HG02763 (cell line): ENCODE measurements around the gene AIPL1.
A peak's percentile ranks its signal among the peaks of the same experiment; 100 is the strongest.

Source experiments
- ATAC-seq: cut with Tn5 transposase; IDR thresholded peaks from one replicate; pipeline ENCODE4 v1.9.1; 2021; ENCODE audit warnings: mild to moderate bottlenecking, moderate library complexity; ENCODE audit not compliant: unreplicated experiment

Gene AIPL1

DNA sequence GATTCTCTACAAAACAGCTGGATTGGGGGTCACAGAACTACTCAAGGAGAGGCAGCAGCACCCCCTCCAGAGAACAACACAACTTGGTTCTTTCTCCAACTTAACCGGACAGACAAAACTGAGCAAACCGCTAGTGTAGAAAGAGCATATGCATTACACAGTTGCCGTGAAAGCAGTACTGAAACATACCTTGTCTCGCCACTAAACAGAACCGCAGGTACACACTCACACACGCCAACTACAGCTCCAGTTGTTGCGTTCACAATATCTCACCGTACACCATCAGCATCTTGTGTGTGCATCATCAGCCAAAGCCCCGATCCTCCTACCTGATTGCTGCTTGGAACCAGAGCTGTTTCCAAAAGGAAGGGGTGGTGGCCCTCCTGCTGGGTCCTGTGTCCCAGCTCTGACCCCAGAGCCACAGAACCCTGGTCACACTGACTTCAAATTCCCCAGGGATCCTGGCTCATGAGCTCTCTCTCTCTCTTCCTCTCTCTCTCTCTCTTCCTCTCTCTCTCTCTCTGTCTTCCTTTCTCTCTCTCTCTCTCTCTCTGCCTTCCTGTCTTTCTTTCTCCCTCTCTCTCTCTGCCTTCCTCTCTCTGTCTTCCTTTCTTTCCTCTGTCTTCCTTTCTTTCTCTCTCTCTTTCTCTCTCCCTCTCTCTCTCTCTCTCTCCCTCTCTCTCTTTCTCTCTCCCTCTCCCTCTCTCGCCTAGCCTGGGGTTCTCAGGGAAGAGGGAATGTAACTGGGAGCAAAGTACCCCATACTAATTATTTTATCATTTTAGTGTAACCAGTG lies 17.7 kb upstream of the AIPL1 start:
- ATAC-seq, result no peak

DNA sequence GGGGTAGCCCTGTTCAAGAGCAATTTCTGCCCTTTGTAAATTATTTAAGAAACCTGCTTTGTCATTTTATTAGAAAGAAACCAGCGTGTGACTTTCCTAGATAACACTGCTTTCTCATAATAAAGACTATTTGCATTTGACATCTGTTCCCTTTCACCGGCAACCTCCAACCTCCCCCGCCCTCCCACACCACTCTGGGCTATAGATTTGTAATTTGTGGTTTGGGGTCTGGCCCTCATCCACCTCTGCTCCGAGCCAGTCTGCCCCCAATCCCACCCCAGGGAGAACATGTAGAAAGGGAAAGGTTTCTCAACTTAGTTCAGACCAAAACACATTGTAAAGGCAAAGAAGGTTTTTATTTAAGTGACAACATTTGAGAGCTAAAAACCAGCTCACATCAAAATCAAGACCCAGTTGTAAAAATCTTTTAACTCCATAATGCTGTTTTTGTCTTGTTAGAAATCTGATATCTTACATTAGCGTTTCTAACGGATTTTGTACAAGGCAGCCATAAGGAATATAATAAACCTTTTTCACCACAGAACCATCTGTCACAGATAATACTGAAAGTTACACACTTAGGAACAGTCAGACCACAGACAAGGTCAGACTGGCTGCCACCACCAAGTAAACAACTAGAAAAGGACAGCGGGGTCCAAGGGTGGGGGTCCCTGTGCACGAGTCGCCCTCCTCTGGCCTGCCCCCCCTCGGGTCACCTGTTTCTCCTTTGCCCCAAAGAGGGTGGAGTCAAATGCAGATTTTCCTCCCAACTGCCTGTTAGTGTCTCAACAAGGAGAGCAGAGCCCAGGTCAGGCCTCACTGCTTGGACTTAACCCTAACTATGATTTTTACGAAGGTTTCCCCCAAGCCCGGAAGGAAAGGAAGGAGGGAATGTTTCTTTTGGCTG lies 16.3 kb upstream of the AIPL1 start:
- no peak for ATAC-seq

DNA sequence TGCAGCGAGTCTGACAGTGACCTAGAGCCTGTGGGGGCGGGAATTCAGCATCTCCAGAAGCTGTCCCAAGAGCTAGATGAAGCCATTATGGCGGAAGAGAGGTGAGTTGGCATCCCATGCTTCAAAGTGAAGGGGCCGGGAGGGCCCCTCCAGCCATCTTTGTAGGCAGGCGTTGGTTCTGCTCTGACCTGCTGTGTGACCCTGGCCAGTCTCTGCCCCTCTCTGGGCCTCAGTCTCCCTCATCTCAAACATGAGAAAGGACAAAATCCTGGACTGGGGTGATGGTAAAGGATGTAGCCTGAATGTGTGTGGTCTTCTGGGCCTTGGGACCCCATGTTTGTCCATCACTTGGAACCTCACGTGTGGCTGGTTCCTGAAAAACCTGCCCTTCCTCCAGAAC lies 14.4 kb upstream of the AIPL1 start:
- no peak for ATAC-seq

DNA sequence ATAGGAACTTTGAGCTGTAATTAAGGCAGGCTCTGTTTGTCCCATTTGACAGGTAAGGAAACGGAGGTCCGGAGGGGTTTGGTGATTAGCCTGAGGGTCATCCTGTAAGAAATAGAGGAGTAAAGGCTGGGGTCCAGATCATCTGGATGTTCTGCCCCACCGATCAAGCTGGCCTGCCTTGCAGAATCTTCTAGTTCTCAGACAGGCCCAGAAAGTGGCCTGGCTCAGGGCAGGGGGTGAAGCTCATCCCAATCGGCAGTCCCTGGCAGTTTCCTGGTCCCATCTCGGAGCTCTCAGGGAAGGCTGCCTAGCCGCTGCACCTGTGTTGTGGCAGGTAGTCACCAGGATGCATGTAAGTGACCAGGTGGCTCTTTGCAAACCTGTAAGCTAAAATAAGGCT lies 13.6 kb upstream of the AIPL1 start:
- ATAC-seq, result no peak

DNA sequence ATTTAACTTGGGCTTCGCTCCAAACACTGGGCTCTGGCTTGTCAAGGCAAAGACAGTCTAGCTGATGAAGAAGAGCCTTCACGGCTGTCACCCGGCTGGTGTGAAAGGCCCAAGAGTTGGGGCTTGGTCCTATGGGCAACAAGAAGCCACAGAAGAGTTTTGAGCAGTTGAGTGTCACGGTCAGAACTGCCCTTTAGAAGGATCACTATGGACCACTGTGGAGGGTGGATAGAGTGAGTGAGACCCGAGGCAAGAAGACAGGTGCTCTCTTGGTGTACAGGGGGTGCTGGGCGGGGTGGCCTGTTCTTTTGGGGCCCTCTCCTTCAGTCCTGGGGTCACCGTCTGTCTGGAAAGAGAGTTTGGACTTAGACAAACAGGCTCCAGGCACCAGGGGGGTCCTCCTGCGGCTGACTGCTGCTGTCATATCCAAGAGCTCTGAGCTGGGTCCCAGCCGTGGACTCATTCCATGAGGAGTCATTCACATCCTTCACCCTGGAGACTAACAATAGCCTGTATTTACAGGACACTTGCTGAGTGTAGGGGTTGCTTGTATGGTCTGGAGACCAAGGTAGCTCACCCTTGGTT lies 11.7 kb upstream of the AIPL1 start:
- no peak for ATAC-seq

DNA sequence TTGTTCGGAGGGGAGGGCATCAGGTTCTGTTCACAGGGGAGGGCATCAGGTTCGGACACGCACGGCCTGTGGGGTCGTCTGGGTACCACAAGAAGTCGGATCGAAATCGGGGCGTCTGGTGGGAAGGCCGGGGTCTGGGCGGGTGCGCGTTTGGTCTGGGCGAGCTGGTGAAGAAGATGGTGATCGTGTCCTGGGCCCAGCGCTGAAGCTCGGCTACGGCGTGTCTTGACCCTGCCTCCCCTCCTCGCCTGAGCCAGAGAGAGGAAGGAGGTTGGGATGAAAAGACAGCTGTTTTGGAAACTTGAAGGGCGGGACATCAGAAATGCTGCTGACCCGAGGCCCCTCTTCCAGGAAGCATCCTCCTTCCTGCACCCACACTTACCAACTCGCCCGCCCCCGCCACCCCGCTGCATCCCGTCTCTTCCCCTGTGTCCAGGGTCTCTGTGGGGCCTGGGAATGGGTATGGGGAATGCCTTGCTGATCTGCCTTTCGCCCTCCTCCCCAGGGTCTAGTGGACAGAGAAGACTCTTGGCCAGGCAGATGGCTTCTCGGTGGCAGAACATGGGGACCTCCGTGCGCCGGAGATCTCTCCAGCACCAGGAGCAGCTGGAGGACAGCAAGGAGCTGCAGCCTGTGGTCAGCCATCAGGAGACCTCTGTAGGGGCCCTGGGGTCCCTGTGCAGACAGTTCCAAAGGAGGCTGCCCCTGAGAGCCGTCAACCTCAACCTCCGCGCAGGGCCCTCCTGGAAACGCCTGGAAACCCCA lies 9.8 kb upstream of the AIPL1 start:
- no peak for ATAC-seq

DNA sequence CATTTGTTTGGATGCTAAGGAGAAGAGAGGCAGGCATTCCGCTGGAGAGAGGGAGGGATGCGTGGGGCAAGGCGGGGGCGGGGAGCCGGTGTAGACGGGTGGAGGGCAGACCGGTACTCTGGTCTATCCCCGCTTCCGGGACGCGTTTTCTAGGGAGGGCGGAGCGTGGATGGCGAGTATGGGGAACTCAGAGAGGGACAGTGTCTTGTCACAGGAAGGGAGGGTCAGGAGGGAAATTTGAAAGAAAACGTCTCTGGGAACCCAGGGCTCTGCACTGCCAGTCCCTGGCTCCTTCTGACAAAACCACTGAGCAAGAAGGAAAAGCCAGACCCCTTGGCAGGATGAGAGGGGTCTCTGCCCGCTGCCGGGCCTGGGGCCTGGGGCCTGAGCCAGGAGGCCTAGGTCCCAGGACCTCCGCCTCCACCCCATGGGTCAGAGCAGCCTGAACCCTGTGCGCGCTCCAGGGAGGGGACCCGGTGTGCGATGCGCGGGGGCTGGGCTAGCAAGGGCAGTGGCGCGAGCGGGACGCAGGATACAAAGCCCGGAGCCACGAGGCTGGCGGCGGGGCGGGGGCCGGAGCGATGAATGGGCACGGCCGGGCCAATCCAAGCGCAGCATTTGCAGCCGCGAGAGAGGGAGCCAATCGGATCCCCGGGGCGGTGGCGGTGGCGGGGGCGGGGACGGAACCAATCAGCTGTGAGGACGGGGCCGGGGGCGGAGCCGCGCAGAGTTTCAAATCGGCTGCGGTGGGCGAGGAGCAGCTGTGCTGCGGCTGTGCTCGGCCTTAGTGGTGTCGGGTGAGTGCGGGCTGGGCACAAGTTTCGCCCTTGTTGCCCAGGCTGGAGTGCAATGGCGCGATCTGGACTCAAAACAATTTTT lies 9.0 kb upstream of the AIPL1 start, which contains the start of gene PIMREG:
PIMREG (plus strand) TSS at position 764 of the 879 bp plus-strand sequence. CDS start 656 bp downstream, outside the sequence.
- ATAC-seq, result peak; percentile 90

DNA sequence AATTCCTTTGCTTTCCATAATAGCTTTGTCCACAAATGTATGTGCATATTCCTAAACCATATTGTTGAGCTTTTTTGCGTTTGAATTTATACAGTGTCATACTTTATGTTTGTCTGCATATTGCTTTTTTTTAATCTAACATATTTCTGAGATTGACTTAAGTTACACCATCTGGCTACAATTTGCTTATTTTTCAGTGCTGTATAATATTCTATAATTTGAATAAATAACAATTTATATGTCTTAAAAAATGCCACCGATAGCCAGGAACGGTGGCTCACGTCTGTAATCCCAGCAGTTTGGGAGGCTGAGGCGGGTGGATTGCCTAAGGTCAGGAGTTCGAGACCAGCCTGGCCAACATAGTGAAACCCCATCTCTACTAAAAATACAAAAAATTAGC lies 7.9 kb upstream of the AIPL1 start:
- no peak for ATAC-seq

DNA sequence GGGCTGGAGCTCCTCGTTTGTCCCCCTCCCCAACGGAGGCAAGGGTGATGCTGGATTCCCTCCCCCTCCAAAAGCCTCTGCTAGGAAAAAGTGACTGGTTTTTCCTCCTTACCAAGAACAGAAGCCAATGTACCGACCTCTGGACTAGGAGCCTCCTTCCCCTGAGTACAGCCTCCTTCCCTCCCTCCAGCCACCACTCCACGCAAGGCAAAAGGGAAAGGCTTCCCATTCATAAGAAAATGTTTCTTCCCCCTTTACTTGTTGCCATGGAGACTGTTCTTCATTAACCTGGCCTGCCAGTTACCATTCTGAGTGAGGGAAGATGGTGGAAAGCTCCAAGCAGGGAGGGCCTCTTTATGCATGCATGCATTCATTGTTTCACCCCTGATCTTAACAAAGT lies 5.0 kb upstream of the AIPL1 start:
- no peak for ATAC-seq

DNA sequence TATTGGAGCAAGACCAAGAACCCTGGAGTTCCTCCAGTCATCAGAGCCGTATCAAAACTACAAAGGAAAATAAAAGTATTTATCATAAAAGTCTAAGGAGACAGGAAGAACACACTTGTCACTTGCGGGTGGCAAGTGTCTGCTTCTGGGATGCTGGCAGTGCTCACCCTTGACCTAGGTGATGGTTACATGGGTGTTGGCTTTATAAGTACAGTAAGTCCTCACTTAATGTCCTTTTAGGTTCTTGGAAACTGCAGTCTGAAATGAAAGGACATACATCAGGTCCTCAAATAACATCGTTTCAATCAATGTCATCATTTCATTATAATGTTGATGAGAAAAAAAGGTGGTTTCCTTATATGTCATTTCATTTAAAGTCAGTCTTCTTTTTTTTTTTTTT lies 3.0 kb upstream of the AIPL1 start:
- no peak for ATAC-seq

DNA sequence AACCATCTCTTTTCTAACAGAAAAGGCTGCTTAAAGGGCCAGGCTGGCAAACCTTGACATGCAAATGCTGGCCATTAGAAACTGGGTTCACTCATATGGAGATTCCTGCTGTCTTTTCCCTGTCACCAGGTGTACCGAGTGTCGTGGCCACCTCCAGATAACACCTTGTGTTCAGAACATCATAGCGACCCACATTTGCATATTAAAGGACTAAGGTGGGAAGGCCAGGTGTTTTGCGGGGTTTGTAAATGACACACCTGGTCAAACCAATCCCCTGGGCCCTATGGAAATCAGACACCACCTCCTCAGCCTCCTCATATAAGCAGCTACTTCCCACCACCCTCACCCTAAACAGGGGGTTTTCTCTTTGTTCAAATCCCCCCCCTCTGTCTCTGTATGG lies 2.5 kb upstream of the AIPL1 start:
- ATAC-seq, result no peak

DNA sequence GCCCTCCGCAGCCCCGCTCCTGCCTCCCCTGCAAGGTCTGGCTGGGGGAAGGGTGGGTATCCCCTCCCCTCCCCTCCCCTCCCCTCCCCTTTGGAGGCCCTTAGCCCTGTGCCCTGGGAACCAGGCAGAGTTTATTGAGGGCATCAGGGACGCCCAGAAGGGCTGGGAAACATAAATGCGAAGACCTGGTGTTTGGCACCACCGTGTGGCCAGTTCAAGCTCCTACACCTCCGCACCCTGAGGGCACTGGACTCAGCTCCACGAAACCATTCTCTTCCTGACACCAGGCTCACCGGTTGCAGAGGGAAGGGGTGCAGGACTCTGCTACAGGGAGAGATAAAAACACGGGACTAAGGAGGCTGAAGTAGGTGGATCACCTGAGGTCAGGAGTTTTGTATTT lies 1.0 kb upstream of the AIPL1 start:
- ATAC-seq, result no peak

DNA sequence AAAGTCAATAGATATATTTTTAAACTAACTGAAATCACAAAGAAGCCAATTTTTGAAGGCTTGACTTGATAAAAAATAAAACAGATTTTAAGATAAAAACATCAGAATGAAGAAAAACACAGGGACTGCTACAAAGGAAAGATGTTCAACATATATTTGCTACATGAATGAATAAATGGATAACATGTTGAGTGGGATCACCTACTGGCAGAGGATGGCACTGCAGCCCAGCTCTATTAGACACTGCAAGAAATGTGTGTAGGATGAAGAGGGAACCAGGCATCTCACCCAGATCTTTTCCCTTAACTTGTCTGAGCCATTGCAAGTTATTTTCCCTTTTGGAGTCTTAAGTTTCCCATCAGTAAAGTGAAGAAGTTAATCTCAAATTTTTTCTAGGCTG lies 4.2 kb downstream of the AIPL1 start:
- ATAC-seq, result no peak

DNA sequence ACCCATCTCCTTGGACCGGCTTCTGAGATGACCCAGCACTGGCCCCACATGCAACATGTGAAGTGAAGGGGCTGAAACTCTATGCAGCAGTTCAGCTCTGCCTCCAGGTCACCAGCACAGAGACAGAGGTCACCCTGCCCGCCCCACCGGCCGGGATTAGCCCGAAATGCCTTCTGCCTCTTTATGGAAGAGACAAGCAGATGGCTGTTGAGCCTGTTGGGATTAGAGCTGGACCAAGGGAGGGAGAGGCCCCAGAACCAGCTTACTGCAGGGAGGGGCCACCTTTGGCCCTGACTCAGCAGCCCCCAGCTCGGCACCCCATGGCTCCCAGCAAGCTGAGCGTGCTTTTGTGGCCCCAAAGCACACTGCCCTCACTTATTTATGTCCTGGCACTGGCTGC lies 5.7 kb downstream of the AIPL1 start:
- ATAC-seq, result no peak

DNA sequence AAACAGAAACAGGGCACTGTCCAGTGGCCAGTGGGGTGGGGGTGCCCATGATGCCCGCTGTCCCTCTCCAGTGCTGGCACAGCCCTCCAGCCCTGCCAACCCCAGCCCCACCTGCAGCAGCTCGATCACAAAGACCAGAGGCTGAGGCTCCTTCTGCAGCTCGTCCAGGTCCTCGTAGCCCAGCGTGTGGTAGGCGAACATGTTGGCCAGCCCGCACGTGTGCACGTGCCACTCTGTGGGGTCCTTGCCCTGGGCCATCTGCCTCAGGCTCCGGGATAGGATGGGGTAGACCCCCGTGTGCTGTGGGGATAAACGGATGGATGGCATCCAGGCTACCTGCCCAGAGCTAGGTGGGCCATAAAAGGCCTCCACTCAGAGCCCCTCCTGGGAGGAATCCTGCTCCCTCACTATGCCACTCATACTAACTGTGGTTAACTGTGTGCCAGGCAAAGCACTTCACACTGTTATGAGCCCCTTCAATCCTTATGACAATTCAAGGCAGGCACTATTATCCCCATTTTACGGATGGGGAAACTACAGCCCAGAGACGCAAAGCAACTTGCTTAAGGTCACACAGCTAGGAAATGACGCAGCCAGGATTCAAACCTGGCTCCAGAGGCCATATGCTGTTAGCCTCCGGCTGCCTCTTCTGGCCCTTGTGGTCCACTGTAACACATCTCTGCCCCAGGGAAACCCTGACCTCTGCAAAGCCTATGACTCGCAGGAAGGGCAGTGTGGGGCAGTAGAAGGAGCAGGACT lies 6.5 kb downstream of the AIPL1 start:
- no peak for ATAC-seq

DNA sequence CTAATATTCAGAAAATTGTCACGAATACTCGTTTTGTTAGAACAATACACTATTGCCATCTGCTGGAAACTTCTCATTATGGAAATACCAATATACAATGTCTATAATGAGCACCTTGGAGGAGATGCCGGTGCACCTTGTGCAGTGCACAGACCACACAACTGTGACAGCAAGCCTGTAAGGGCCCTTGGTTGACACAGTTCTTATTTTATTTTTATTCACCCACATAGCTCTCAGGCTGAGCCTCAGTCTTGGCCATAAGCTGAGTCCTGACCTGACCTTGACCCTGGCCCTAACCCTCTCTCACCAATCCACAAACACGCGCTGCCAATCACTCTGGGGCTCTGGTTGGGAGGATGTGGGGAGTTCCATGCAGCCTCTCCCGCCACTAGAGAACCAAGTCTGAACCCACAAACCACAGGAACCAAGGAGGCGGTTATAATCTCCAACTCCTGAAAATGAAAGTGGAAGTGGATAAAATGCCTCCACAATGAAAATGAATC lies 7.6 kb downstream of the AIPL1 start:
- no peak for ATAC-seq

DNA sequence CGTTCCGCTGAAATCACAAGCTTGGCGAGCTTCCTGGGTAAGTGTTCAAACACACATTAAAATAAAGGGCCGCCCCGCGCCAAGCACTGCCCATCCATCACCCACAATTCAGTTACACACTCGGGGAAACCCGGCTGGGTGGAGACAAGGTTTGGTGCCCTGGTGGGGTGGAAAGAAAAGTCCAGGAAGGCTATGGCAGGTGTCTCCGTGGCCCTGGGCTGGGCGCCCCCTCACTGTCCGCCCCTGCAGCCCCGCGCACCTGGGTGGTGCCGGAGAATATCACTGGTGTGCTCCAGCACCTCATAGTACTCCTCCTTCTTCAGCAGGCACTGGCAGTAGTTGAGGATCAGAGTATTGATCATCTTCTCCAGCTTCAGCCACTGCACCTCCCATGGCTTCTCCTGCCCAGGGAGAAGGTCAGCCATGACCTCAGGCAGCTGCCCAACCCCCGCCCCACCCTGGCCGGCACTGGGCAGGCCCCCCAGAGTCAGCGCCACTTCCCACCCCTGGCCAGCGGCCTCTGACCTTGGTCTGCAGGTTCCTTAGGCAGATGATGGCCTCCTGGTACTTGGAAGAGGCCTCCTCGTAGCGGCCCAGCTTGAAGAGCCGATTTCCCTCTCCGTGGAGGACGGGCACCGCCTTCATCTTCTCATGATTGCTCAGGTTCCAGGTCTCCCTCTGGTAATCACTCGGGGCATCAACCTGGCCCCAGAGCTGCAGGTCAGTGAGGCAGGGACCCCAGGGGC lies 8.4 kb downstream of the AIPL1 start:
- ATAC-seq, result no peak

DNA sequence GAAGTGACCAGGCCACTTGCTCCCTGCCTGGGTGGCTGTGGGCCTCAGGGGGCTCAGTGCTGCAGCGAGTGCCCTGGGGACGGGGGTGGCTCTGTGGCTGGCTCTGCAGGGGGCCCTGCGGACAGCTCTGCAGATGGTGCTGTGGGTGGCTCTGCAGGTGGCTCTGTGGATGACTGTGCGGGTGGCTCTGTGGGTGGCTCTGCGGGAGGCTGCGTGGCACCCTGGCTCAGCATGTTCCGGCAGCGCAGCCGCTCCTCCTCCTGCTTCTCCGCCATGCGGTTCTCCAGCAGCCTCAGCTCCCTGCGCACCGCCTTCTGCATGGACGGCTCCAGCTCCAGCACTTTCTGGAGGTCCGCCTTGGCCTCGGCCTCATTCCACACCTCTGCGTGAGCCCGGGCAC lies 9.5 kb downstream of the AIPL1 start:
- no peak for ATAC-seq
